HG03558 (cell line): Measurements from ENCODE around the gene IQSEC1.

ENCODE experiments used
- ATAC-seq: cut with Tn5 transposase; IDR thresholded peaks from one replicate; pipeline ENCODE4 v1.9.1; 2021; ENCODE audit warnings: moderate number of reproducible peaks; ENCODE audit not compliant: unreplicated experiment; ENCODE audit errors: extremely low read depth

The IQSEC1 gene

GRCh38 chr3:13019243-13020095, 53.8 kb downstream of the IQSEC1 start:
- no peak for ATAC-seq

- no peak for ATAC-seq
These were observed 54.5 kb downstream of the IQSEC1 start for GRCh38 chr3:13018561-13019242.

- no peak for ATAC-seq
These were observed 55.2 kb downstream of the IQSEC1 start for GRCh38 chr3:13018043-13018451.

DNA sequence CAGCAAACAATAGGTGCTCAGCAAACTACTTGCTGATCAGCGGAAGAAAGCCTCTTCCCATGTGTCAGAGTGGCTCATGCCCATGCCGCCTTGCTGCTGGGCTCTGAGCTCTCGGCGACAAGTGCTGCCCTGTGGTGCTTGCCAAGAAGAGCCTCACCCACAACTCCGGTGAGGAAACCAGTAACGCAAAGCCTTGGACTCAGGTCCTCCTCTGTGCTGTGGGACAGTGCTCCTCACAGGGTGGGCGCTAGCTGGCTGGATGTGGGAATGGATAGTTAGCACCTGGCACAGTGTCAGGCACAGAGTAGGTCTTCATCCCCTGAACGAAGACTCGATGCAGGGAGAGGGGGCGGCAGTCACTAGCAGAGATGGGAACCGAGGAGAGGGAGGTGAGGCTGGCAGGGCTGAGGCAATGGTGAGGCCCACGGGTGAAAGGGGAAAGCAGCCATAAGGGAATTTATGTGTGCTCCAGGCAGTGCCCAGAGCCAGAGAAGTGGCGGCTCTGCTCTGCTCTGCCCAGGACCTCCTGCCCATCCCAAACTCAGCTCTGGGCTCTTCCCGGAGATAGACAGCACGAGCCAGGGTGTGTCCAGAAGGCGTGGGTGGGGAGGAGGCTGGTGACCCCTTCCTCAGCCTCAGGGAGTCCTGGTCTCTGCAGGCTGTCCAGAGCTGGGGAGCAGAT, 55.7 kb downstream of the IQSEC1 start:
- no peak for ATAC-seq

DNA sequence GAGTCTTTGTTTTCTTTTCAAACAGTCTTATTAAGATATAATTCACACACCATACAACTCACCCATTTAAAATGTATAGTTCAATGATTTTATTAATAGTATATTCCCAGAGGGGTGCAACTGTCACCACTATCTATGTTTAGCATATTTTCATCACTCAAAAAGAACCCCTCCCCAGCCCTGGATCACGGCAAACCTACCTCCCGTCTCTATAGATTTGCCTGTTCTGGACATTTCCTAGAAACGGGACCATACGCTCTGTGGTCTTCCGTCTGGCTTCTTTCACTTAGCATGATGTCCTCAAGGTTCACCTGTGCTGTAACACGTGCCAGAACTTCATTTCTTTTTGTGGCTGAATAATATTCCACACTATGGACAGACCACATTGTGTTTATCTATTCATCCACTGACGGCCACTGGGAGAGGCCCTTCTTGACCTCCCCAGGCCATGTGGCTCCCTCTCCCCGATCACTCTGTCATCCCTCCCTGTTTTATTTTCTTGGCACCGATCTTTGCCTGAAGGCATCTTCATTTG, 56.4 kb downstream of the IQSEC1 start:
- ATAC-seq: no peak

GRCh38 chr3:13016083-13016720, 57.0 kb downstream of the IQSEC1 start:
- ATAC-seq: no peak

DNA sequence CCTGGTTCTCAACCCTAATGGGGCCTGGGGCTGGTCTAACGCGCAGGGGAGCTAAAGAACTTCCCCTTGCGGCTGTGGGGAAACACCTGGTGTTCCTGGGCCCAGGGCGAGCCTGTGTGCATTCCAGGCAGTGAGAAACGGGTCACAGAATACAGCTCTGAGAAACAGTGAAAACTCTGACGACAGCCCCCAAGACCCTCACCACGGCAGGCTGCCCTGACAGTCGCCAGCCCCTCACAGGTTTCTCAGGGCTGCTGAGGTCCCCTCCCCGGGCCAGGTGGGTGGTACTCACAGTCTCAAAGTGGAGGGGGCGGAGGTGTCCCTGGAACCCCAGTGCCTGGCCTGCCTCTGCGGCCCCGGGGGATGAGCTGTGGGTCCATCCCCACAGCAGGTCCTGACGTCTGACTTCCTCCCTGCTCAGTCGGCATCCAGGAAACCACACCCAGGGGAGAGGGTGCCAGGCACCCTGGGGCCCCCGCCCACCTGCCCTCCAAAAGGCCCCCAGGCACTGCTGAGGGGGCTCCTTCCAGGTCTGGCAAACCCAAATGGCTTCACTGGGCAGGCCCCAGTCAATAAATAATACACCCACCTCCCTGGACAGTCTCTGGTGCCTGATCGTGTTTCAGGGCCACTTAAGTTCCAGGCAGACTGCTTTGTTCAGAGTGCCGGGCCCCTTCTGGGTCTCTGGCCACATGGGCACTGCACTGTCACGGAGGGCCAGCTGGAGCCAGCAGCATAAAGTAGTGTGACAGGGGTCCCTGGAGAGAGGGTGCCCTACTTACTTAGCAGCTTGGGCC, 57.7 kb downstream of the IQSEC1 start:
- no peak for ATAC-seq

GRCh38 chr3:13014755-13015285, 58.4 kb downstream of the IQSEC1 start:
- ATAC-seq: no peak

GRCh38 chr3:13013994-13014754, 59.1 kb downstream of the IQSEC1 start:
- ATAC-seq: no peak

GRCh38 chr3:13013566-13013965, 59.7 kb downstream of the IQSEC1 start:
- no peak for ATAC-seq

DNA sequence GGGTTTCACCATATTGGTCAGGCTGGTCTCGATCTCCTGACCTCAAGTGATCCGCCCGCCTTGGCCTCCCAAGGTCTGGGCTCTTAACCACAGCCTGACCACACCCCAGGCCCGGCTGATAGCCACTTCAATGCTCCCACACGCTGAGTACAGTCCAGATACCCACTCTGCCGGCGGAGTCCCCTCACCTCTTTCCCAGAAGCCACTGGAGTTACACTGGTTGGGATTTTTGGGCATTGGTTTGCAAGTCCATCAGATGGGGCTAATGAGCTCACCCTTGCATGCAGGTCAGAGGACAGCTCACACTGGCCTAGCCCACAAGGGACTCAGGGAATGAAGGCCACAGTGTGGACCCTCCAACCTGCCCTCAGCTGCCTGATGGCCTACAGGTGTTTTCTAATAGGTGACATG, 60.1 kb downstream of the IQSEC1 start:
- no peak for ATAC-seq

GRCh38 chr3:13012221-13012691, 61.0 kb downstream of the IQSEC1 start:
- ATAC-seq: peak; percentile 29

GRCh38 chr3:13011573-13012220, 61.5 kb downstream of the IQSEC1 start:
- ATAC-seq: peak; percentile 28

DNA sequence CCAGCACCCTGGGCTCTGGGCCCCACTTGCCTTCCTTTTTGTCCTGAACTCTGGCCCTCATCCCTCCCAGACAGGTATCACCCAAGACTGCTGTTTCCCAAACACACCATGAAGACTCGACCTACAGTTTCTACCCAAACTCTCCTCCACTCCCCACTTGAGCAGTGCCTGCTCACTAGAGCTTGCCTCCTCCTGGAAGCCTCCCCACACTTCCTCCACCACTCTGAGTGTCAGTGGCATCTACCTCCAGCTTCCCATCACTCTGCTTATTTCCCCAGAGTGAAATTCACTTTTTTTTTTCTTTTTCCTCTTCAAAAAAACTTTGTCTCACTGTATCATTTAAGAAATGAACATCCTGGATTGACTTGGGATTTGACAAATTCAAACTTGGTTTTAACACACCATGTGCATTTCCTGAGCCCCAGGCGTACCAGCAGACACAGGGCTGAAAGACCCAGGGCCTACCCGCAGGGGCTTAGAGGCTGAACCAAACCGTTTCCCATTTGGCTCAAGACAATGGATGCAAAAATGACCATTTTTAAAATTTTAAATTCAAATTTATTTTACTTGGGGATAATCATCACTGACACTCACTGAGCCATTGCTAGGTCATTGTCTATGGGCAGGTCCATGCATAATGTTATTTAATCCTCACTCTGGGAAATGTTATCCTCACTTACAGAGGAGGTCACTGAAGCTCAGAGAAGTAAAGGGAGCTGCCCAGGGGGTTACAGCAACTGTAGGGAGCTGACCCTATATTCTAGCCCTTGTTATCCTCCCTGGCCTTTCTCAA, 62.3 kb downstream of the IQSEC1 start:
- ATAC-seq: no peak

DNA sequence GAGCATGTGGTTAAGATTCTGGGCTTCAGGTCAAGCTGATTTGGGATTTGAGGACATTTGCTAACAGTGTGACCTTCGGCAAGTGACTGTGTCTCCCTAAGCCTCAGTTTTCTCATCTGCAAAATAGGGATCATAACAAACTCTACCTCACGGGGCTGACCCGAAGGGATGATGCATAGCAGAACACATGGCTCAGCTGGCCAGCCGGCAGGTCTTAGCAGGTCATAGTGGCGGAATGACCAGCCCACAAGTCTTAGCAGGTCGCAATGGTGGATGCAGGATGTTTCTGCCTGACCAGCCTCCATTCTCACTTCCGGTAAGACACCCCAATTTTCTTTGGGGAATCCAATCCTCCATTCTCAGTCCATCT, 63.3 kb downstream of the IQSEC1 start:
- ATAC-seq: no peak

DNA sequence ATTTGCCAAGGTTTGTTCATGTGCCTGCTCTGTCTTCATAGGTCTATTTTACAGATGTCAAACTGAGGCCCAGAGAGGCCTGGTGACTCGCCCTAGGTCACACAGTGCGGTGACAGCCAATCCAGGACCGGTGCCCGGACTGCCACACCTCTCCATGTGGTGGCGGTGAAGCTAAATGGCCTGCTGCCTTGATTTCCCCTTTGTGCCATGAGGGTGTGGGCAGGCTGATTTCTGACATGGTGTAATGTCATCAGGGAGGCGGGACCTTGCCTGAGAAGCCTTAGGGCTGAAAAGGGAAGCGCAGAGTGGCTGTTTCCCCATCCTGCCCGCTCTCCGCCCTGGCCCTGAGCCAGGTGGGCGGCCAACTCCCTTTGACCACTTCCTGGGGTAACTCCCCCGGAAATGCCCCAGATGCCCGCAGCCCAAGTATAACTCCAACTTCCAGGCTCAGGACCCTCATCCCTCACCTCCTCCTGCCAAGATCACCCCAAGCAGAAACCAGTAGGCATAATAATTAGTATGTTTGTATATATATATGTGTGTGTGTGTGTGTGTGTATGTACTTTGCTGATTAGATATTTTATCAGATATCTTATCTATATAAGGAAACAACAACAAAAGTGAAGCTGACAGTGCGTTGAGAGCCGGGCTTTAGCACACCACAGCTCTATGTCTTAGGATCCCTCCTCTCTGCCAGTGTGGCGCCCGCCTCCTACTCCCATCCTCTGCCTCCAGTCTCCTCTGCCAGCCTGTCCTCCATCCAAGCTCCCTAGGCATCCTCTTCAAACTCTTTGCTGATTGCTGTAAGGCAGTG, 63.9 kb downstream of the IQSEC1 start:
- ATAC-seq: no peak
